Measurements from ENCODE around the gene MAU2. TPM values are rescaled to one million over a fixed set of nuclear protein-coding genes. Genes with fewer than 3 reads are reported as not detected.

Gene MAU2
- total and polyA plus RNA-seq, 2 experiments from 2014 or later: 18.9 to 62.2 TPM

- no peaks in the 10 kb centered on the region for H3K27me3 Mint-ChIP-seq (ENCODE audit: insufficient read depth, low read depth, poor library complexity)
- peaks cover 45% of the 10 kb centered on the region for H3K36me3 Mint-ChIP-seq (ENCODE audit: low read depth)
- no peaks in the 10 kb centered on the region for H3K4me1 ChIP-seq (ENCODE audit: insufficient read depth)
These were observed 15.6 kb upstream of the MAU2 start for GRCh38 chr19:19305066-19305465.

More at GRCh38 chr19:19305066-19305465, 15.6 kb upstream of the MAU2 start:
- Histone ChIP-seq H3K9me2 (ENCODE audit: insufficient read depth) (no peaks in the 10 kb centered on the region), H3K4me3 (no peak overlapping the region), H3K27me3 (ENCODE audit: insufficient read depth) (no peaks in the 10 kb centered on the region), H3F3A (replicated peaks; ENCODE audit: low read depth) (0 out of 2 replicates have a peak, but pooled peaks cover 2% of the 10 kb centered on the region), H3K27ac (ENCODE audit: low read depth) (no peak overlapping the region), H3K36me3 (ENCODE audit: insufficient read depth) (peaks cover 7% of the 10 kb centered on the region), H2AFZ (no peak overlapping the region), H3K79me2 (replicated peaks; ENCODE audit: insufficient read depth) (no peaks in the 10 kb centered on the region), H3K4me2 (no peak overlapping the region), H4K20me1 (replicated peaks; ENCODE audit: insufficient read depth) (0 out of 2 replicates have a peak, but pooled peaks cover 3% of the 10 kb centered on the region)
- H3K4me3 Mint-ChIP-seq: no peak overlapping the region
- no peaks in the 10 kb centered on the region for H3K4me1 Mint-ChIP-seq
- H3K27ac Mint-ChIP-seq: no peak overlapping the region
- TF ChIP-seq EZH2 (IDR thresholded peaks at IDR 0.05; ENCODE audit: low read depth, unreplicated experiment): no peak
- TF ChIP-seq STAT1 (IDR thresholded peaks at IDR 0.05; ENCODE audit: unreplicated experiment): no peak
- TF ChIP-seq ZNF114 (CRISPR knock-in tag; IDR thresholded peaks at IDR 0.05): no peak
- TF ChIP-seq, protein P1, sequence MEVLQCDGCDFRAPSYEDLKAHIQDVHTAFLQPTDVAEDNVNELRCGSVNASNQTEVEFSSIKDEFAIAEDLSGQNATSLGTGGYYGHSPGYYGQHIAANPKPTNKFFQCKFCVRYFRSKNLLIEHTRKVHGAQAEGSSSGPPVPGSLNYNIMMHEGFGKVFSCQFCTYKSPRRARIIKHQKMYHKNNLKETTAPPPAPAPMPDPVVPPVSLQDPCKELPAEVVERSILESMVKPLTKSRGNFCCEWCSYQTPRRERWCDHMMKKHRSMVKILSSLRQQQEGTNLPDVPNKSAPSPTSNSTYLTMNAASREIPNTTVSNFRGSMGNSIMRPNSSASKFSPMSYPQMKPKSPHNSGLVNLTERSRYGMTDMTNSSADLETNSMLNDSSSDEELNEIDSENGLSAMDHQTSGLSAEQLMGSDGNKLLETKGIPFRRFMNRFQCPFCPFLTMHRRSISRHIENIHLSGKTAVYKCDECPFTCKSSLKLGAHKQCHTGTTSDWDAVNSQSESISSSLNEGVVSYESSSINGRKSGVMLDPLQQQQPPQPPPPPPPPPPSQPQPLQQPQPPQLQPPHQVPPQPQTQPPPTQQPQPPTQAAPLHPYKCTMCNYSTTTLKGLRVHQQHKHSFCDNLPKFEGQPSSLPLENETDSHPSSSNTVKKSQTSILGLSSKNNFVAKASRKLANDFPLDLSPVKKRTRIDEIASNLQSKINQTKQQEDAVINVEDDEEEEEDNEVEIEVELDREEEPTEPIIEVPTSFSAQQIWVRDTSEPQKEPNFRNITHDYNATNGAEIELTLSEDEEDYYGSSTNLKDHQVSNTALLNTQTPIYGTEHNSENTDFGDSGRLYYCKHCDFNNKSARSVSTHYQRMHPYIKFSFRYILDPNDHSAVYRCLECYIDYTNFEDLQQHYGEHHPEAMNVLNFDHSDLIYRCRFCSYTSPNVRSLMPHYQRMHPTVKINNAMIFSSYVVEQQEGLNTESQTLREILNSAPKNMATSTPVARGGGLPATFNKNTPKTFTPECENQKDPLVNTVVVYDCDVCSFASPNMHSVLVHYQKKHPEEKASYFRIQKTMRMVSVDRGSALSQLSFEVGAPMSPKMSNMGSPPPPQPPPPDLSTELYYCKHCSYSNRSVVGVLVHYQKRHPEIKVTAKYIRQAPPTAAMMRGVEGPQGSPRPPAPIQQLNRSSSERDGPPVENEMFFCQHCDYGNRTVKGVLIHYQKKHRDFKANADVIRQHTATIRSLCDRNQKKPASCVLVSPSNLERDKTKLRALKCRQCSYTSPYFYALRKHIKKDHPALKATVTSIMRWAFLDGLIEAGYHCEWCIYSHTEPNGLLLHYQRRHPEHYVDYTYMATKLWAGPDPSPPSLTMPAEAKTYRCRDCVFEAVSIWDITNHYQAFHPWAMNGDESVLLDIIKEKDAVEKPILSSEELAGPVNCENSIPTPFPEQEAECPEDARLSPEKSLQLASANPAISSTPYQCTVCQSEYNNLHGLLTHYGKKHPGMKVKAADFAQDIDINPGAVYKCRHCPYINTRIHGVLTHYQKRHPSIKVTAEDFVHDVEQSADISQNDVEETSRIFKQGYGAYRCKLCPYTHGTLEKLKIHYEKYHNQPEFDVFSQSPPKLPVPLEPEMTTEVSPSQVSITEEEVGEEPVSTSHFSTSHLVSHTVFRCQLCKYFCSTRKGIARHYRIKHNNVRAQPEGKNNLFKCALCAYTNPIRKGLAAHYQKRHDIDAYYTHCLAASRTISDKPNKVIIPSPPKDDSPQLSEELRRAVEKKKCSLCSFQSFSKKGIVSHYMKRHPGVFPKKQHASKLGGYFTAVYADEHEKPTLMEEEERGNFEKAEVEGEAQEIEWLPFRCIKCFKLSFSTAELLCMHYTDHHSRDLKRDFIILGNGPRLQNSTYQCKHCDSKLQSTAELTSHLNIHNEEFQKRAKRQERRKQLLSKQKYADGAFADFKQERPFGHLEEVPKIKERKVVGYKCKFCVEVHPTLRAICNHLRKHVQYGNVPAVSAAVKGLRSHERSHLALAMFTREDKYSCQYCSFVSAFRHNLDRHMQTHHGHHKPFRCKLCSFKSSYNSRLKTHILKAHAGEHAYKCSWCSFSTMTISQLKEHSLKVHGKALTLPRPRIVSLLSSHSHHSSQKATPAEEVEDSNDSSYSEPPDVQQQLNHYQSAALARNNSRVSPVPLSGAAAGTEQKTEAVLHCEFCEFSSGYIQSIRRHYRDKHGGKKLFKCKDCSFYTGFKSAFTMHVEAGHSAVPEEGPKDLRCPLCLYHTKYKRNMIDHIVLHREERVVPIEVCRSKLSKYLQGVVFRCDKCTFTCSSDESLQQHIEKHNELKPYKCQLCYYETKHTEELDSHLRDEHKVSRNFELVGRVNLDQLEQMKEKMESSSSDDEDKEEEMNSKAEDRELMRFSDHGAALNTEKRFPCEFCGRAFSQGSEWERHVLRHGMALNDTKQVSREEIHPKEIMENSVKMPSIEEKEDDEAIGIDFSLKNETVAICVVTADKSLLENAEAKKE (CRISPR knock-in tag; IDR thresholded peaks at IDR 0.05): no peak
- no peak for TF ChIP-seq ETS1 (IDR thresholded peaks at IDR 0.05)
- no peak for TF ChIP-seq EZH2phosphoT487 (IDR thresholded peaks at IDR 0.05; ENCODE audit: unreplicated experiment)
- no peak for TF ChIP-seq CREB1 (CRISPR knock-in tag; IDR thresholded peaks at IDR 0.05; ENCODE audit: low read depth)
- no peak for TF ChIP-seq JUNB (IDR thresholded peaks at IDR 0.05; ENCODE audit: unreplicated experiment)
- no peak for TF ChIP-seq CTCF (conservative IDR thresholded peaks at IDR 0.05; ENCODE audit: low read depth in 2 of 2)
- TF ChIP-seq, protein P2, sequence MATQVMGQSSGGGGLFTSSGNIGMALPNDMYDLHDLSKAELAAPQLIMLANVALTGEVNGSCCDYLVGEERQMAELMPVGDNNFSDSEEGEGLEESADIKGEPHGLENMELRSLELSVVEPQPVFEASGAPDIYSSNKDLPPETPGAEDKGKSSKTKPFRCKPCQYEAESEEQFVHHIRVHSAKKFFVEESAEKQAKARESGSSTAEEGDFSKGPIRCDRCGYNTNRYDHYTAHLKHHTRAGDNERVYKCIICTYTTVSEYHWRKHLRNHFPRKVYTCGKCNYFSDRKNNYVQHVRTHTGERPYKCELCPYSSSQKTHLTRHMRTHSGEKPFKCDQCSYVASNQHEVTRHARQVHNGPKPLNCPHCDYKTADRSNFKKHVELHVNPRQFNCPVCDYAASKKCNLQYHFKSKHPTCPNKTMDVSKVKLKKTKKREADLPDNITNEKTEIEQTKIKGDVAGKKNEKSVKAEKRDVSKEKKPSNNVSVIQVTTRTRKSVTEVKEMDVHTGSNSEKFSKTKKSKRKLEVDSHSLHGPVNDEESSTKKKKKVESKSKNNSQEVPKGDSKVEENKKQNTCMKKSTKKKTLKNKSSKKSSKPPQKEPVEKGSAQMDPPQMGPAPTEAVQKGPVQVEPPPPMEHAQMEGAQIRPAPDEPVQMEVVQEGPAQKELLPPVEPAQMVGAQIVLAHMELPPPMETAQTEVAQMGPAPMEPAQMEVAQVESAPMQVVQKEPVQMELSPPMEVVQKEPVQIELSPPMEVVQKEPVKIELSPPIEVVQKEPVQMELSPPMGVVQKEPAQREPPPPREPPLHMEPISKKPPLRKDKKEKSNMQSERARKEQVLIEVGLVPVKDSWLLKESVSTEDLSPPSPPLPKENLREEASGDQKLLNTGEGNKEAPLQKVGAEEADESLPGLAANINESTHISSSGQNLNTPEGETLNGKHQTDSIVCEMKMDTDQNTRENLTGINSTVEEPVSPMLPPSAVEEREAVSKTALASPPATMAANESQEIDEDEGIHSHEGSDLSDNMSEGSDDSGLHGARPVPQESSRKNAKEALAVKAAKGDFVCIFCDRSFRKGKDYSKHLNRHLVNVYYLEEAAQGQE (IDR thresholded peaks at IDR 0.05; ENCODE audit: unreplicated experiment): no peak
- TF ChIP-seq ZNF331 (CRISPR knock-in tag; IDR thresholded peaks at IDR 0.05; ENCODE audit: low read depth): no peak
- no peak for TF ChIP-seq NANOG (IDR thresholded peaks at IDR 0.05; ENCODE audit: borderline replicate concordance)
- no peak for TF ChIP-seq POLR2AphosphoS5 (IDR thresholded peaks at IDR 0.05; ENCODE audit: low read depth)
- no peaks in the 10 kb centered on the region for H3K9me3 Mint-ChIP-seq
- DNase-seq (ENCODE audit: low spot score): no peak
- ATAC-seq: no peak
